Measurements from ENCODE around the gene RALGAPB. TPM values are rescaled to one million over a fixed set of nuclear protein-coding genes. Genes with fewer than 3 reads are reported as not detected.
A peak's percentile ranks its signal among the peaks of the same experiment; 100 is the strongest.
"Not testable (repeated sequence)": the region's sequence is repeated elsewhere in the genome, so short reads cannot be mapped to it uniquely, and the experiment has no call there.

The RALGAPB gene
- 10 to 100 TPM in 11 of 12 donors, not detected in 1; 17.4 to 27.9 (median 22.1) TPM for polyA plus RNA-seq (ENCODE audit: insufficient read length in 12 of 12)
- long read RNA-seq, donor 1, full-length matches to known transcripts: 3 of 8 reads
- long read RNA-seq, donor 1, partial matches to known transcripts: 5 of 8 reads
- long read RNA-seq, donor 1, other reads (novel, unspliced or antisense): 0 of 8 reads
- long read RNA-seq, donor 2: 0 reads
- long read RNA-seq, donor 3, full-length matches to known transcripts: 2 of 2 reads
- long read RNA-seq, donor 3, partial matches to known transcripts: 0 of 2 reads
- long read RNA-seq, donor 3, other reads (novel, unspliced or antisense): 0 of 2 reads
- long read RNA-seq, donor 4: 0 reads
- long read RNA-seq, donor 5, full-length matches to known transcripts: 1 of 1 reads
- long read RNA-seq, donor 5, partial matches to known transcripts: 0 of 1 reads
- long read RNA-seq, donor 5, other reads (novel, unspliced or antisense): 0 of 1 reads
- long read RNA-seq, donor 6: 0 reads
- long read RNA-seq, donor 7, full-length matches to known transcripts: 2 of 2 reads
- long read RNA-seq, donor 7, partial matches to known transcripts: 0 of 2 reads
- long read RNA-seq, donor 7, other reads (novel, unspliced or antisense): 0 of 2 reads
- long read RNA-seq, donor 8, full-length matches to known transcripts: 1 of 1 reads
- long read RNA-seq, donor 8, partial matches to known transcripts: 0 of 1 reads
- long read RNA-seq, donor 8, other reads (novel, unspliced or antisense): 0 of 1 reads
- long read RNA-seq, donor 9: 0 reads
- long read RNA-seq, donor 10: 0 reads
- long read RNA-seq, donor 11: 0 reads

- DNase-seq: peak; percentile 100
Measured at GRCh38 chr20:38472513-38473366, at the start of gene RALGAPB. TSS of gene RALGAPB (plus strand) at chr20:38472843. CDS start at chr20:38488433, 15,590 bp downstream.

- DNase-seq: no peak
Measured at GRCh38 chr20:38423541-38423940, 49.1 kb upstream of the RALGAPB start.

GRCh38 chr20:38424401-38424800, 48.2 kb upstream of the RALGAPB start:
- DNase-seq: no peak

- no peak for DNase-seq
Measured at GRCh38 chr20:38426006-38426897, 46.4 kb upstream of the RALGAPB start.

DNA sequence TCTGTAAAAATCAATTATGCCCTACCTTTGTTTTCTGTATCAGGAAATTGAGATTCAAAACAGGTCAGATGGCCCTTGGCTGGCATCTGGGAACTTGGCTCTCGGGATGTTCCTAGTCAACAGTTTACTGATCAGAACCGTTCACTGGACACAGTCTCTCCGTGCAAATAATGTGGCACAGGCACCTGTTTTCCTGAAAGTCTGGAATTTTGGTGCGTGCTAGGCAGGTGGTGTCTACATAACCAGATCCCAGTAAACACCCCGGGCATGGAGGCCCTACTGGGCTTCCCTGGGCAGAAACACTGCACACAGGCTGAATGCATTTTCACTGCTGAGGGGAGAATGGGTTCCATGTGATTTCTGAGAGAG, 45.0 kb upstream of the RALGAPB start:
- DNase-seq: no peak

- no peak for DNase-seq
Measured at GRCh38 chr20:38428800-38429199, 43.8 kb upstream of the RALGAPB start.

DNA sequence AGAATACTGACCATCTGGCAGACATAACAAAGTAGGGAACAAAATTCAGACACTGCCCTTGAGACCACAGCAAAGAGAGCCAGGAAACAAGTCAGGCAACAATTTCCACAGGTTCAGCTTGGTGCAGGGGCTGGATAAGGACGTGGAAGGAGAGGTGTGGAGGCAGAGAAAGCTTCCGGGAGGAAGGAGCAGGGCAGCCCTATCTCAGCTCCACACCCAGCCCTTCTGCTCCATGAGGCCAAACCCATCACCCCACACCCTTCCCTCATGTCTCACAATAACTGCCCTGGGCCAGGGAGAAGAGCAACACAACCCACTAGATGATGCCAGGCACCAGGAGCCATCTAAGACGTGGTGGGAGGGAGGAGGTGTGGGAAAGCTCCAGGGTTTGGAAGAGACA, 43.3 kb upstream of the RALGAPB start:
- DNase-seq: no peak

DNA sequence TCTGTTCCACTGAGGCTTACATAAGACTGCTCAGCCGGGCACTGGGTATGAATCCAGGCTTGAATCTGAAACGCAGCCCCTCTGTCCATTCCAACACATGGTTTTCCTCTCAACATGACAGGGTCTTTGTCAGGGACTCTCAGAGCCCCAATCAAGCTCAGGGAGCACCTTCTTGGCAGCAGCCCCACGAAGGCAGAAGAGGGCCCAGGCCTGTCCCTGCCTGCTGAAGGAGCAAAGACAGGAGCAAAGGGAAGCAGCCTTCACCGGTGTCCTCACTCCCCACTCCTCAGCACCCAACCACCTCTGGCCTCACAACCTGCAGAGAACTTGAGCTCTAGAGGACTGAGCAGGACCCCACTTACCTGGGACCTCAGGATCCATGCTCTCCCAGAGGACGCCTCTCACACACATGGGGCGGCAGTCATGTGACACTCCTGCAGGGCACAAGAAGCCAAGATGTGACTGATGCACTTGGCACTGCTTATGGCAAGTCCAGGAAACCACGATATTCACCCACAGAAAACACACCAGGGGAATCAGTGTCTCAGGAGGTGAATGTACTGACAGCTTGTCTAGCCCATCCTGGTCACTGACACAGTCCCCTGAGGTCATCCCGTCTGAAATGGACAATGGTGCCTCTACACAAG, 41.8 kb upstream of the RALGAPB start:
- DNase-seq: no peak

GRCh38 chr20:38432292-38432691, 40.4 kb upstream of the RALGAPB start:
- DNase-seq: no peak

- not testable (repeated sequence) for DNase-seq
Measured at GRCh38 chr20:38432870-38433269, 39.8 kb upstream of the RALGAPB start.

GRCh38 chr20:38433304-38433972, 39.2 kb upstream of the RALGAPB start:
- no peak for DNase-seq

GRCh38 chr20:38434301-38434741, 38.3 kb upstream of the RALGAPB start:
- DNase-seq: peak; percentile 14

DNA sequence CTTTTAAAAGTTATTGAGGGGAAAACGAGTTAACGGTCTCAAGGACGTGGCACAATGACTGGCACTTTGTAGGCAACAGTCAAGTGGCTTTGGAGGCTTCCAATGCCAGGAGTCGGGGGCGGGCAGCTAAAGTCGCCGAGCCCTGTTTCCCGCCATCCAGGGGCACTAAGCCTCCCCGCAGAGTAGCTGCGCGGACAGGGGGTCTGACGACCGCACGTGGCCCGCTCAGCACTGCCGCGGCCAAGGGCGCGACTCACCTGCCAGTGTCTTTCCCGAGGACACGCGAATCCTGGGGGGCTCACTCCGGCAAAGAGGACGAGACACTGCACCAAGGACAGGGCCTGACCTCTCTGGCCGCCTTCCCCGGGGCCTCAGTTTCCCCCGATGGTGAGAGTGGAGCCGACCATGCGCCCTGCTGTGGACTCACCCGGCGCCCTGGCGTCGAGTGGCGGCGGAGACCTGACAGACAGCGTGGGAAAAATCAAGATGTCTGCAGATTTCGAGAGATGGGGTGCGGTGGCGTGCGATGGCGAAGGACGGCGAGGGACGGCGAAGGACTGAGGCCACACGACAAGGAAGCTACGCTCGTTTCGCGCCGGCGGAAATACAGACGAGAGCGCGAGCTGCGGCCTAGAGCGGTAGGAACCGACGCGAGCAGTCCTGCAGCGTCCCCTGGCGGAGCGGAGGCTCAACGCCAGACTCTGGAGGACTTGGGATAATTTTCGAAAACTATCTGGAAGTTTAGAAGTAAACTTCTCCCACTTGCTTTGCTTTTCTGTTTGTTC, 37.7 kb upstream of the RALGAPB start, which contains the start of gene SNHG17:
Gene SNHG17 (minus strand): TSS at position 559 of the 785 bp plus-strand sequence.
- peak; percentile 94 for DNase-seq

GRCh38 chr20:38435555-38435939, 37.1 kb upstream of the RALGAPB start:
- no peak for DNase-seq

GRCh38 chr20:38437796-38438195, 34.8 kb upstream of the RALGAPB start:
- no peak for DNase-seq

DNA sequence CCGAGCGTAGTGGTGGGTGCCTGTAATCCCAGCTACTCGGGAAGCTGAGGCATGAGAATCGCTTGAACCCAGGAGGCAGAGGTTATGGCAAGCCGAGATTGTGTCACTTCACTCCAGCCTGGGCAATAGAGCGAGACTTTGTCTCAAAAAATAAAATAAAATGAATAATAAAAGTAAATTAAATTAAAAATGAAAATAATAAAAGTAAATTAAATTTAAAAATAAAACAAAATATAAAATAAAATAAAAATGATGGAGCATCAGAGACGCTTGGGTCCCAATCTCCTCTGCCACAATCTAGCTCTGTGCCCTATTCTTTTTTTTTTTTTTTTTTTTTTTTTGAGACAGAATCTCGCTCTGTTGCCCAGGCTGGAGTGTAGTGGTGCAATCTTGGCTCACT, 31.5 kb upstream of the RALGAPB start:
- not testable (repeated sequence) for DNase-seq

DNA sequence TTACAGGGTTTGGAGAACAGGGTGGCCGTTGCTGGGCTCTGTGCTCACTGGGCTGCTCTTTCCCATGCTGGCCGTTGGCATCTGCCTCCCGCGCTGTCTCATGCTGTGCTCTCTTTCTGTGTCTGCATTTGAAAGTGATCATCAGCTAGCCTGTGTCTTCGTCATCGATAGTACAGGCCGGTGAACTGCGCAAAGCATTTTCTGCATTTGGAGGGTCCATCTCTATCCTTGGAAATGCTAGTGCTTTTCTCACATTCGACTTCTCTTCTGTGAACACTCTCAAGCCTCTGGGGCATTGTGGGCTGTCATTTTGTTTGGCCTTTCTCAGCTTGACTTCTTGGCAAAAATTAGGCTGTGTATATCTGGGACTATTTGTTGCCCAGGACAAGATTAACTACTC, 30.7 kb upstream of the RALGAPB start:
- no peak for DNase-seq

GRCh38 chr20:38445381-38445796, 27.3 kb upstream of the RALGAPB start:
- DNase-seq: no peak
